Colonic mucosa (tissue), 4 donors: Measurements from ENCODE around the gene GRM7. TPM values are rescaled to one million over a fixed set of nuclear protein-coding genes. Genes with fewer than 3 reads are reported as not detected.

Experiments used
- DNase-seq: peaks from one replicate; pipeline ENCODE4 v3.0.0-alpha.2; 2020
- H3K27ac ChIP-seq: fragments of 200-600 bp; one replicate; pipeline ENCODE4 v1.8.0; 2021
- H3K27me3 ChIP-seq: fragments of 200-600 bp; one replicate; pipeline ENCODE4 v1.8.0; 2021
- H3K36me3 ChIP-seq: fragments of 200-600 bp; one replicate; pipeline ENCODE4 v1.8.0; 2021
- H3K4me1 ChIP-seq: fragments of 200-600 bp; one replicate; pipeline ENCODE4 v1.8.0; 2021; ENCODE audit warnings: mild to moderate bottlenecking
- H3K4me3 ChIP-seq: fragments of 200-600 bp; one replicate; pipeline ENCODE4 v1.8.0; 2021
- H3K9ac ChIP-seq, 2 donors: one replicate each; pipeline ENCODE4 v1.7.0; 2013; ENCODE audit warnings: control low read depth in 2 of 2, low read depth in 2 of 2, low read length in 2 of 2
- H3K9me3 ChIP-seq: fragments of 200-600 bp; one replicate; pipeline ENCODE4 v1.8.0; 2021
- intact Hi-C: fragments of 100-400 bp; cut with DNase I; formaldehyde crosslinking; loops from one replicate; pipeline ENCODE4 v1.14.1; 2022
- total RNA-seq, 2 donors: library from RNA; stranded (reverse); fragmentation: NEBNext Ultra II Directional in 1 of 2; extraction: Animal tissue kit (Norgen Biotek cat#: 25700) in 1 of 2; gene quantifications; one replicate each; pipeline ENCODE4 v1.2.1, GENCODE V29; 2021
- TF ChIP-seq, protein P1 (sequence below): fragments of 200-600 bp; IDR thresholded peaks from one replicate; pipeline ENCODE4 v1.8.0; 2022; ENCODE audit warnings: antibody characterized with exemption, mild to moderate bottlenecking
- donor health status: healthy.
- donor health status: DM: no; HTN: no; CAD: no.
- donor health status: DM: no; HTN: no; CAD: no.

GRM7 gene
- total RNA-seq, 2 donors from 2014 or later: 0.15 to 0.66 TPM

DNA sequence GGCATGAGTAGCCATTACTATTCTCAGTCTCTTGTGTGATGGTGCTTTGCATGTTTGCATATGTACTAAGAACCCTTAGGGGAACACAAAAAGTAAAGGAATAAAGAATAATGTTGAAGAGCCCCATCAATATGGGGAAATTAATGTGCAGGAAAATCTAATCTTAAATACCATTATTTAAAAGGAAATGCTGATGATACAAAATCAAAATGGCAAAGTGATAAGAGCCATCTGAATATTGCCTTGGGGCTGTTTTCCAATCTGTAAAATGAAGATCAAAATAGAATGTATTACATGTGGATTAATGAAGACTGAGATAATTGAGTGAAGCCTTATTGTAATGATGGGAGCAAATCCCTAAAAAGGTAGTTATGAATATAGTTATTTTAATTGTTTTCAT lies 771.4 kb downstream of the GRM7 start:
- DNase-seq: no peak
- Histone ChIP-seq H3K4me1 (no peaks in the 10 kb centered on the region), H3K36me3 (no peaks in the 10 kb centered on the region), H3K9me3 (no peaks in the 10 kb centered on the region), H3K9ac (no peak overlapping the region), H3K27me3 (no peaks in the 10 kb centered on the region), H3K27ac (no peak overlapping the region), H3K4me3 (no peak overlapping the region)
- TF ChIP-seq, protein P1, sequence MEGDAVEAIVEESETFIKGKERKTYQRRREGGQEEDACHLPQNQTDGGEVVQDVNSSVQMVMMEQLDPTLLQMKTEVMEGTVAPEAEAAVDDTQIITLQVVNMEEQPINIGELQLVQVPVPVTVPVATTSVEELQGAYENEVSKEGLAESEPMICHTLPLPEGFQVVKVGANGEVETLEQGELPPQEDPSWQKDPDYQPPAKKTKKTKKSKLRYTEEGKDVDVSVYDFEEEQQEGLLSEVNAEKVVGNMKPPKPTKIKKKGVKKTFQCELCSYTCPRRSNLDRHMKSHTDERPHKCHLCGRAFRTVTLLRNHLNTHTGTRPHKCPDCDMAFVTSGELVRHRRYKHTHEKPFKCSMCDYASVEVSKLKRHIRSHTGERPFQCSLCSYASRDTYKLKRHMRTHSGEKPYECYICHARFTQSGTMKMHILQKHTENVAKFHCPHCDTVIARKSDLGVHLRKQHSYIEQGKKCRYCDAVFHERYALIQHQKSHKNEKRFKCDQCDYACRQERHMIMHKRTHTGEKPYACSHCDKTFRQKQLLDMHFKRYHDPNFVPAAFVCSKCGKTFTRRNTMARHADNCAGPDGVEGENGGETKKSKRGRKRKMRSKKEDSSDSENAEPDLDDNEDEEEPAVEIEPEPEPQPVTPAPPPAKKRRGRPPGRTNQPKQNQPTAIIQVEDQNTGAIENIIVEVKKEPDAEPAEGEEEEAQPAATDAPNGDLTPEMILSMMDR: no peak
- intact Hi-C loops: no loop called here

DNA sequence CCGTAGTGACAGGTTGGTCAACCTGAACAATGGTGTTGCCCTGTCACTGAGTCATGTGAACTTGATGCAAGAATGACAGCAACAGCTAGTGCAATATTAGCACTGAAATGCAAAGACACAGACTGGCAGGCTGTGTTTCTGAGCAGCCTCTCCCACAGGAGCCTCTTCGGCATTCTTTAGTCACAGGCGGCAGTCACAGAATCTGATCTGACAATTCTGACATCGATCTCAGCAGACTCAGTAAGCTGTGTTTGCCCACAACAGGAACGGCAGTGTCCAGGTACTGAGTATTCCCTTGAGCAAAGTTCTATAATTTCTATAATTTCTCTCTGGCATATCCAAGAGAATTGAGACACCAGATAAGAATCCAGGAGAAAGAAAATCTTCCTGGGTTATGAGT lies 776.8 kb downstream of the GRM7 start:
- no peak overlapping the region for H3K9ac ChIP-seq
- H3K27ac ChIP-seq: no peak overlapping the region
- no peak overlapping the region for H3K4me3 ChIP-seq
- DNase-seq: no peak
- intact Hi-C loops: no loop called here
- no peaks in the 10 kb centered on the region for H3K4me1 ChIP-seq
- H3K9me3 ChIP-seq: no peaks in the 10 kb centered on the region
- H3K36me3 ChIP-seq: no peaks in the 10 kb centered on the region
- H3K27me3 ChIP-seq: no peaks in the 10 kb centered on the region
- TF ChIP-seq, protein P1: no peak

DNA sequence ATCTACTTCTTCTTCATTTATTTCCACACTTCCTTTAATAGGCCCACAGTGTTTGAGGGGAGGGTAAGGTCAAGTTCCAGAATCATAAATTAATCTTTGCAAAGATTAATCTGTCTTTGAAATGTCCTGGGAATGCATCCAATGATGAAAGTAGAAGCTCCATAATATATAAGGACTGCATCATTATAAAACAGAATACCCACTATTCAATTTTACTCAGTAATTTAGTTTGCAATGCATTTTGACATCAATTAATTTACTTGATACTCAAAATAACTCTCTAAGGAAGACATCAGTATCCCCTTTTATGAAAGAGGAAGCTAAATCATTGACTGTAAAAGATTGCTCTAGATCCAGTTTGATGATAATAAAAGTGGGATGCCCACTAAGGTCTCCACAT lies 777.2 kb downstream of the GRM7 start:
- Histone ChIP-seq H3K9me3 (no peaks in the 10 kb centered on the region), H3K4me1 (no peaks in the 10 kb centered on the region), H3K9ac (no peak overlapping the region), H3K27me3 (no peaks in the 10 kb centered on the region), H3K4me3 (no peak overlapping the region), H3K27ac (no peak overlapping the region), H3K36me3 (no peaks in the 10 kb centered on the region)
- TF ChIP-seq, protein P1: no peak
- DNase-seq: no peak
- intact Hi-C loops: no loop called here

DNA sequence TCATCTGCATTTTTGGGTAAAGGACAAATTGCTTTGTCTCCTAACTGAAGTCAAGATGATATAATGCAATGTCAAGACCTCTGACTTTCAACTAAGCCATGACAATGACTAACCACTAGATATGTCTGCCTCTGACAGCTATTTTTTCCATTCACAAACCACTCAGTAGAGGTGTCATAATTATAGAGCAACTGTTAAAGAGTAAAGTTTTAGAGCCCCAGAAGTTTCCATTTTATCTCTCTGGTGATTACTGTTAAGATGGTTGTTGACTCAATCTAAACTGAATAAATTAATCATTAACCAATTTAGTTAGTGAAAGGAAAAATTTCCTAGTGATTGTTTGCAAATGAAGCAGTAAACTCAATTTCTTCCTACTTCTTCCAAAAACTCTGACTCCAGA lies 779.9 kb downstream of the GRM7 start:
- Histone ChIP-seq H3K27ac (no peak overlapping the region), H3K4me1 (no peaks in the 10 kb centered on the region), H3K4me3 (no peak overlapping the region), H3K36me3 (no peaks in the 10 kb centered on the region), H3K9me3 (no peaks in the 10 kb centered on the region), H3K27me3 (no peaks in the 10 kb centered on the region), H3K9ac (no peak overlapping the region)
- intact Hi-C loops: no loop called here
- TF ChIP-seq, protein P1: no peak
- no peak for DNase-seq

DNA sequence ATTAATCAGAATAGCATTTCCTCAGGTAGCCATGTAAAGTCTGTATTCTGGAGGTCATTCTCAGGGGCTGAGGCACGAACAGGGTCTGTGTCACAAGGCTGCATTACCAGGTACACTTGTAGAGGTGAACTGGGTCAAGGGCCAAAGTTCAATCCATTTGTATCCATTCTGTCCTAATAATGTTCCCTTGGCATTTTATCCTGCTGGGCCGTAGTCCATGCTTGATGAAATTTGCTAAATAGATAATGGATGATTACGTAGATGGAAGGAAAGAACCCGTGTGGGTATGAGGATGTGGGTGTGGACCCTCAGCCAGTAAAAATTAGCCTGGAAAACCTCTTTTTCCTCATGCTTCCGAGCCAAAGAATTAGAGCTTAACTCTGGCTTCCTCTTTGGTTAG lies 785.9 kb downstream of the GRM7 start:
- TF ChIP-seq, protein P1: no peak
- DNase-seq: no peak
- Histone ChIP-seq H3K27me3 (no peaks in the 10 kb centered on the region), H3K36me3 (no peaks in the 10 kb centered on the region), H3K9ac (no peak overlapping the region), H3K27ac (no peak overlapping the region), H3K4me3 (no peak overlapping the region), H3K4me1 (no peaks in the 10 kb centered on the region), H3K9me3 (no peaks in the 10 kb centered on the region)
- intact Hi-C loops: no loop called here

DNA sequence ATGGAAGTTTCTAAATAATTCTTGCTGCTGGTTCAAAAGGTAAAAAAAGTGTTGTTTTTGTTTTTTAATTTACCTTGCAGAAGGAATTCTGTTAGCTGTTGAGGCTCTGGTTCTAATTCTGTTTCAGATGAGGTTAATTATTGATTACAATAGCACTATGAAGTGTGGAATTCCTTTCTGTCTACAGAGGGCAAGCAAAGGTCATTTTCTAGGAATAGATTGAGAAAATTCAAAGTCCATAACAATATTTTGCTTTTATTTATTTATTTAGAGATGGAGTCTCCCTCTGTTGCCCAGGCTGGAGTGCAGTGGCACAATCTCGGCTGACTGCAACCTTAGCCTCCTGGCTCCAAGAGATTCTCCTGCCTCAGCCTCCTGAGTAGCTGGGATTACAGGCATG lies 789.6 kb downstream of the GRM7 start:
- intact Hi-C loops: no loop called here
- no peak for DNase-seq

More for the DNA sequence above, 789.6 kb downstream of the GRM7 start:
- Histone ChIP-seq H3K4me3 (no peak overlapping the region), H3K36me3 (no peaks in the 10 kb centered on the region), H3K9ac (no peak overlapping the region), H3K9me3 (no peaks in the 10 kb centered on the region), H3K27me3 (no peaks in the 10 kb centered on the region), H3K4me1 (no peaks in the 10 kb centered on the region), H3K27ac (no peak overlapping the region)
- TF ChIP-seq, protein P1: no peak
